Subcutaneous abdominal adipose tissue (tissue), 5 donors: Measurements from ENCODE around the gene BBX.
A peak's percentile ranks its signal among the peaks of the same experiment; 100 is the strongest.

Source experiments
- H3K27ac ChIP-seq: one replicate; pipeline ENCODE4 v1.7.0; 2013; ENCODE audit warnings: low read depth, mild to moderate bottlenecking, inconsistent platforms, low read length, moderate library complexity
- H3K27me3 ChIP-seq, 5 donors: one replicate each; pipeline ENCODE4 v1.7.0; 2013; ENCODE audit warnings: low read length in 5 of 5, inconsistent platforms in 1 of 5; ENCODE audit not compliant: control insufficient read depth in 5 of 5, insufficient read depth in 4 of 5
- H3K36me3 ChIP-seq, 5 donors: one replicate each; pipeline ENCODE4 v1.7.0; 2013; ENCODE audit warnings: low read length in 5 of 5; ENCODE audit not compliant: control insufficient read depth in 5 of 5, insufficient read depth in 5 of 5
- H3K4me1 ChIP-seq, 5 donors: one replicate each; pipeline ENCODE4 v1.7.0; 2013; ENCODE audit warnings: low read length in 5 of 5, mild to moderate bottlenecking in 3 of 5, moderate library complexity in 1 of 5; ENCODE audit not compliant: control insufficient read depth in 5 of 5, insufficient read depth in 5 of 5
- H3K4me3 ChIP-seq, 5 donors: one replicate each; pipeline ENCODE4 v1.7.0; 2013; ENCODE audit warnings: low read length in 5 of 5, low read depth in 1 of 5
- H3K9ac ChIP-seq, 5 donors: one replicate each; pipeline ENCODE4 v1.7.0; 2013; ENCODE audit warnings: low read length in 5 of 5, mild to moderate bottlenecking in 4 of 5, moderate library complexity in 3 of 5
- H3K9me3 ChIP-seq, 5 donors: one replicate each; pipeline ENCODE4 v1.7.0; 2013; ENCODE audit warnings: low read length in 5 of 5; ENCODE audit not compliant: control insufficient read depth in 5 of 5
- donor health status: healthy.
- donor health status: healthy.
- donor health status: healthy.
- donor health status: healthy.
- donor health status: healthy.

BBX gene

DNA sequence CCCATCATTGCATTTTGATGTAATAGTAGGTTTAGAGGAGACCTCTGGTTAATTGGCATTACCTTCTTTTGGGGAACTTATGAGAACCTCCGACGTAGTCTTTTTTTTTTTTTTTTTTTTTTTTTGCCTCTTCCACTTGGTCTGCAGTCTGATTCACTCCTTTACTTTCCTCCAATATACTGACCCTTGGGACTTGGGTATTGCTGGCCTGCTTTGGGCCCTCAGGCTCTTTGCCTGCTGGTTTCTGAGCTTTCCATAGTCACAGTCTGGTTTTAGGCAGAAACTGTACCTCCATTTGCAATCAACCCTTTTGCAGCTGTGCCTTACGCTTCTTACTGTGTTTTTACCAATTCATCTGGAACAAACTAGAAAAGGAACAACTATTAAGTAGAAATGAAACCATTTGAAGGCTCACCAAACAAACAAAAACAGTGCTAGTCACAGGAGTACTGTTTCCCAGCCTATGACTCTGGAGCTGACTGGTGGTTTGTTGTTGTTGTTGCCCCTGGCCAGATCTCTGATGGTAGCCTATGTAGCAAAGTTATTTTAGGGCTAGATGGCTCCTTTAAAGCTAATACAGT lies 272.8 kb downstream of the BBX start:
- Histone ChIP-seq H3K36me3 (peaks cover 10 to 35% (median 13%) of the 10 kb centered on the region in 5 donors), H3K9ac (no peak overlapping the region), H3K4me3 (peak overlapping the region in 1 of 5 donors; percentile 34), H3K4me1 (peaks cover 0 to 22% (median 16%) of the 10 kb centered on the region in 5 donors), H3K27me3 (no peaks in the 10 kb centered on the region), H3K27ac (peak overlapping the region; percentile 38), H3K9me3 (no peaks in the 10 kb centered on the region)

DNA sequence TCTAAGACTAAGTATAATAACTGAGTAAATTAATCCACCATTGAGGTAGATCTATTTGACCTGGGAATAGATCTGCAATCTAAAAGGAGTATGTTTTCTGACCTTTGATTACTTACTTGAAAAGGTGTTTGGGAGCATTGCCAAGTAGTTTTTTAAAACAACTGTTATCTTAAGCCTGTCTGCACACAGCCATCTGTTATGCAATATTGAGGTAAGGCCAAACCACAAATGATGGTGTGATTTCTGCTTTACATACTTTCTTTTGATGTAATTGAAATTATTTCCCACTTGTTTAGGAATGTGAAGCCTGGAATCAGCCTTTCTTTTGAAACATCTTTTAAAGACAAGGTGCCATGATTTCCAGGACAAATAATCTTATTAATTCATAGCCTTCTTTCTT lies 274.0 kb downstream of the BBX start:
- peaks cover 0 to 22% (median 16%) of the 10 kb centered on the region in 5 donors for H3K4me1 ChIP-seq
- H3K4me3 ChIP-seq = no peak overlapping the region
- no peaks in the 10 kb centered on the region for H3K9me3 ChIP-seq
- no peak overlapping the region for H3K9ac ChIP-seq
- peaks cover 17 to 36% (median 18%) of the 10 kb centered on the region in 5 donors for H3K36me3 ChIP-seq
- no peaks in the 10 kb centered on the region for H3K27me3 ChIP-seq
- no peak overlapping the region for H3K27ac ChIP-seq

DNA sequence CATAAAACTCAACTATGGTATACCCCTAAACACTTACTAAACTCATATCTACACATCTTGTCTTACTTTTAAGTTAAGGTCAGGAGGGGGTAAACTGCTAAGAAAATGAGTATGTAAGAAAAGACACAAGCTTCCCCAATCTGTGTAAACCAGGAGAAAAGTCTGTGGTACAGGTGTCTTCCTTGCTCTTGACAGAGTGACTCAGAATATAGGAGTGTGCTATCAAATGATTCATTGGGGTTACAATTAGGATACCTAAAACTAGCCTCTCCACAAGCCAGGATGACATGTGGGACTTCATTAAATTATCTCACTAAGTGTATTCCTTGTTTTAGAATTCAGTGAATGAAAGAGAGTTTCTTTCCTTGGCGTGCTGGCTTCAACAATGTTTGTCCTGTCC lies 274.8 kb downstream of the BBX start:
- H3K9ac ChIP-seq = no peak overlapping the region
- H3K4me1 ChIP-seq = peaks cover 0 to 22% (median 16%) of the 10 kb centered on the region in 5 donors
- H3K27ac ChIP-seq = no peak overlapping the region
- no peaks in the 10 kb centered on the region for H3K9me3 ChIP-seq
- H3K4me3 ChIP-seq = no peak overlapping the region
- peaks cover 19 to 37% (median 24%) of the 10 kb centered on the region in 5 donors for H3K36me3 ChIP-seq
- no peaks in the 10 kb centered on the region for H3K27me3 ChIP-seq

DNA sequence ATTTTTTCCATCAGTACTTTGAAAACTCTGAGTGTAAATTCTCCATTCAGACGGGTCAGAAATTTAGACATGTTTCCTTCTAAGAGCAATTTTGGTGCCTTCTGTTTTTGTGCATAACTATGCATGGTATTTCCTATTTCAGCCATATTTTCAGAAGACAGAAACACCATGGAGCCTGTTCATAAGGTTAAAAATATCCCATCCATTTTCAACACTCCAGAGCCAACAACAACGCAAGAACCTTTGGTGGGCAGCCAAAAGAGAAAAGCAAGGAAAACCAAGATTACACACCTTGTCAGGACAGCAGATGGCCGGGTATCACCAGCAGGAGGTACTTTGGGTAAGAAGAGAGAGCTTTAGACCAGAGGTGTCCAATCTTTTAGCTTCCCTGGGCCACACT lies 275.6 kb downstream of the BBX start:
- peaks cover 0 to 22% (median 16%) of the 10 kb centered on the region in 5 donors for H3K4me1 ChIP-seq
- no peaks in the 10 kb centered on the region for H3K9me3 ChIP-seq
- H3K27me3 ChIP-seq = no peaks in the 10 kb centered on the region
- H3K4me3 ChIP-seq = no peak overlapping the region
- H3K27ac ChIP-seq = no peak overlapping the region
- H3K36me3 ChIP-seq = peaks cover 22 to 41% (median 29%) of the 10 kb centered on the region in 5 donors
- no peak overlapping the region for H3K9ac ChIP-seq

DNA sequence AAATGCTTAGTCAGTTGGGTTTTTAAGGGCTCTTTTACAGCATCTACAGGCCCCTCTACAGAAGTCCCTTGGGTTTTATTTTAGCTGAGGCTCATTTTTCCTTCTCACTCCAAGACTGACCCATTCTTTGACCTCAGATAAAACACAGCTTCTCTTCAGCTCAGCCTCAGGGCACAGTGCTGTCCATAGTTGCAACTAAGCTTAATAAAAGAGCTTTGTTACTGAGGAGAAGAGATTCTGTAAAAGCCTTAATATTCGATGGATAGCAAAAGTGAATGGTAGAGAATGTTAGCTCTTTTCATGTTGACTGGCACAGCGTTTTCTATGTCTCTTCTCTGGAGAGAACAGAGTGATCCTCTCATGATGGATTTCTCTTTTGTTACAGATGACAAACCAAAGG lies 277.9 kb downstream of the BBX start:
- H3K27ac ChIP-seq = no peak overlapping the region
- no peaks in the 10 kb centered on the region for H3K9me3 ChIP-seq
- no peak overlapping the region for H3K9ac ChIP-seq
- peaks cover 35 to 51% (median 39%) of the 10 kb centered on the region in 5 donors for H3K36me3 ChIP-seq
- peaks cover 0 to 7% (median 3%) of the 10 kb centered on the region in 5 donors for H3K4me1 ChIP-seq
- H3K4me3 ChIP-seq = no peak overlapping the region
- no peaks in the 10 kb centered on the region for H3K27me3 ChIP-seq

DNA sequence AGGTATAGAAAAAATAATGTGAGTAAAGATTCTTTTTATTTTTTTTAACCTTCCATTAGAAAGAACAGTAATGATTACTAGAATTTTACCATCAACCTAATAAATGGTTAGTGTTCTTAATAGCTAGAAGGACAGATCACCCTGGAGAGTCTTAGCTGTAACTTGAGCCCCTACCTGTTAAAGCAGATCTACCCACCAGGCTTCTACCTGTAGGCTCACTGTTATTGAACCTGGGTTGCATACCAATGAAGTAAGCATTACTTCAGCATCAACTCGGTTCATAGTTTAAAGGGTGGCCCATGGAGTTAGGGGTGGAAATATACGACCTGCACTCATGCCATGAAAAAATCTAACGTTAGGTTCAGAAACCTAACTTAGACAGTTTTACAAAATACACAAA lies 280.4 kb downstream of the BBX start:
- Histone ChIP-seq H3K27me3 (no peaks in the 10 kb centered on the region), H3K4me1 (no peaks in the 10 kb centered on the region), H3K27ac (no peak overlapping the region), H3K36me3 (peaks cover 40 to 64% (median 53%) of the 10 kb centered on the region in 5 donors), H3K9ac (no peak overlapping the region), H3K9me3 (no peaks in the 10 kb centered on the region), H3K4me3 (no peak overlapping the region)

DNA sequence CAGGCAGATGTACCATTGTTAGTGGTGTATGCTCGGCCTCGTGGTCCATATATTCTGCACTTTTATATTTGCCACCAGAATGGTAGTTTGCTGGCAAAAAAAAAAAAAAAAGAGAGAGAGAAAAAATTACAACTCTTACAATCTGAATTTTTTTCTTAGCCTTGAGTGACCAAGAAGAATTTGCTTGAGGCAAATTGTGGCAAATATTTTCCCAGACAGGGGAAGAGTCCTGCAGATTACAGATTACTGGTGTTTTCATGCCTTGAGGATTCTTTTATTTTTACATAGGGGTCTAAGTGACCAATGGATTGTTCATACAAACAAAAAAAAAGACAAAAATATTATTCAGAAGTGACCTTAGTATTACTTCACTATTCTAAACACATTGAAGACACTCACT lies 283.3 kb downstream of the BBX start:
- Histone ChIP-seq H3K36me3 (peaks cover 38 to 50% (median 44%) of the 10 kb centered on the region in 5 donors), H3K27me3 (no peaks in the 10 kb centered on the region)

DNA sequence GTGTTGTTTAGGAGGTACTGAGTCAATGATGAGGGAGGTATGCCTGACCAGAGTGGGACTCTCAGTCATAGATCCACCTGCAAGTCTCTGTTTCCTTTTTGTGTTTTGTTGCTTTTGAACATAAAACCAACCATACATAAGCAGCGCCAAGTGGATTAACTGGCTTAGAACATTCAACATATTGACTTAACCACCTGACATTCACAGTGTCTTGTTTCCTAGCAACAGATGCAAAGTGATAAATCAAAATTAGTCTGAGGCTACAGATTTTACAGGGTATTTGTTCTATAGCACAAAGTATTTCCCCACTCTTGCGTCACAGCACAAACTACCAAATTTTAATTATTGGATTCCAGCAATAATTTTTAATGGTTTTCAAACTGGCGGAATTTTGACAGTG lies 283.8 kb downstream of the BBX start:
- Histone ChIP-seq H3K27me3 (no peaks in the 10 kb centered on the region), H3K27ac (no peak overlapping the region), H3K36me3 (peaks cover 32 to 47% (median 39%) of the 10 kb centered on the region in 5 donors), H3K9ac (no peak overlapping the region), H3K4me1 (peaks cover 0 to 3% (median 0%) of the 10 kb centered on the region in 5 donors), H3K4me3 (no peak overlapping the region), H3K9me3 (no peaks in the 10 kb centered on the region)

More for the DNA sequence above, 283.3 kb downstream of the BBX start:
- H3K9ac ChIP-seq = no peak overlapping the region
- H3K27ac ChIP-seq = no peak overlapping the region
- H3K4me3 ChIP-seq = no peak overlapping the region
- peaks cover 0 to 3% (median 0%) of the 10 kb centered on the region in 5 donors for H3K4me1 ChIP-seq
- H3K9me3 ChIP-seq = no peaks in the 10 kb centered on the region

DNA sequence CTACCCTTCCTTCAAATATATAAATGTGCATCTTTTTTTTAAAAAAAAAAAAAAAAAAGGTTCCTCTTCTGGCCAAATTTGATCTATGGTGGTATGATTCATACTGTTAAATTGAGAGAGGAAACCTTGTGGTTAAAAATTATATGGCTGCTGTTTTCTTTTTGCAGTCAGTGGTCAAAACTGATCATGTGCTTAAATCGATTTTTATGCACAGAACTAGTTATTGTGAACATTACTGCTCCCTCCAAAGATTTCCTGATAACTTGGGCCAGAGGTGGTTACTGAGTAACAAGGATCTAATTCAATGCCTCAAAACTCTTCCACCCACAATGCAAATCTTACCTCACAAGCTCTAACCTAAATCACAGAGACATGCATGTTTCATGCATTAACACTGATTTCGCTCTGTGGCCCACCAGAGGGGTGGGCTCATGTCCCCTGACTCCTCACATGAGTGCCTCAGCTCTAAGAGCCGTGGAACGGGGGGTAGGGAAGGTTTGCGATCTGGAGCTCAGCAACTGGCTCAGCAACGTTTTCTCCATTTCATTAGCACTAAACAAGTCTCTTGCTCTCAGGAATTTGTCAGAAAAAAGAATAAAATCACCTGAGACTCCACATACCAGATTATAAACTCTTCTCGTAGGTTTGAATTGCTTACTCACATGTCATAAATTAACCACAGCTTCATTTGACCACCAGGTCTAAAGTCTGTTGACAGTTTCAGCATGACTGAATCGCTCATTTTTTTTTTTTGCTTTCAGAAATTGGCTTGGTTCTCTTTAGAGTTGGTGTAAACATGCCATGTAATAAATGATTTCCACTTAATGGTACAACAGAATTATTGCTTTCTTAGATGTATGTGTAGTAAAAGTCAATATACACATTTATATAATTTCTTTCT lies 287.7 kb downstream of the BBX start:
- H3K4me1 ChIP-seq = peaks cover 1 to 26% (median 9%) of the 10 kb centered on the region in 5 donors
- no peak overlapping the region for H3K4me3 ChIP-seq
- peaks cover 11 to 23% (median 16%) of the 10 kb centered on the region in 5 donors for H3K36me3 ChIP-seq
- no peak overlapping the region for H3K27ac ChIP-seq
- H3K9ac ChIP-seq = no peak overlapping the region
- no peaks in the 10 kb centered on the region for H3K9me3 ChIP-seq
- no peaks in the 10 kb centered on the region for H3K27me3 ChIP-seq

DNA sequence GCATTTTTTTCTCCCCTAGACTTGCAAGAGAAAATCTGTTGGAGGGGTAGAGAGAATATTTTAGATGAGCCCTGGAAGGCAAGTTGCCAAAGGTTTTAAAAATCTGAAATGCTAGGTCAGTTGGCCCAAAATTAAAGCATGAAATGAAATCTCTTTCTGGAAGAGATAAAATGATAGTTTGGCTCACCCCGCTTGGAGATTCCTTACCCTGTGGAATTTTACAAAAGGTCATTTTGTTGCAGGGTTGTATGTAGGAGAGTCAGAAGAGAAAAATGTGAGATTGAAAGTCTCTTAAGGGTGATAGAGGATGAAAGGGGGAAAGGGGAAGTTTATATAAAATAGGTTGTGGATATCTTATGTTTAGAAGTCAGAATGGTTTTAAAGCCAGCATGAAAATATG lies 290.3 kb downstream of the BBX start:
- Histone ChIP-seq H3K4me1 (peaks cover 4 to 26% (median 13%) of the 10 kb centered on the region in 5 donors), H3K4me3 (no peak overlapping the region), H3K9me3 (no peaks in the 10 kb centered on the region), H3K9ac (no peak overlapping the region), H3K36me3 (peaks cover 0 to 6% (median 3%) of the 10 kb centered on the region in 5 donors), H3K27me3 (no peaks in the 10 kb centered on the region), H3K27ac (peak overlapping the region; percentile 27)
